Measurements from ENCODE around the gene ARR3.

GRCh38 chrX:70241501-70241900 lies 26.6 kb upstream of the ARR3 start:
- TF ChIP-seq CTCF (optimal IDR thresholded peaks at IDR 0.05 in 1 of 3, IDR thresholded peaks at IDR 0.05 in 1 of 3, conservative IDR thresholded peaks at IDR 0.05 in 1 of 3; ENCODE audit: extremely low read depth in 1 of 3, insufficient read depth in 2 of 3, low read length in 3 of 3): no peak
- TF ChIP-seq EZH2 (IDR thresholded peaks at IDR 0.05; ENCODE audit: low read length): no peak
